A673 (cell line): ENCODE results near the gene ATP10B.

Experiments used
- EZH2 ChIP-seq: fragments of 200-600 bp; sonication (generic); IDR thresholded peaks from 2 replicates; pipeline ENCODE4 v1.6.1; 2017; ENCODE audit warnings: borderline replicate concordance, low read depth, mild to moderate bottlenecking, mixed read lengths, antibody characterized with exemption, low read length; ENCODE audit not compliant: poor library complexity, severe bottlenecking
- TF ChIP-seq, protein P1 (sequence below): fragments of 300-800, 200-600 bp; sonication (generic); conservative IDR thresholded peaks from 2 replicates; pipeline ENCODE4 v1.5.1; 2017; ENCODE audit warnings: low read depth, mild to moderate bottlenecking, antibody characterized with exemption, low read length, moderate library complexity, mixed read lengths

DNA sequence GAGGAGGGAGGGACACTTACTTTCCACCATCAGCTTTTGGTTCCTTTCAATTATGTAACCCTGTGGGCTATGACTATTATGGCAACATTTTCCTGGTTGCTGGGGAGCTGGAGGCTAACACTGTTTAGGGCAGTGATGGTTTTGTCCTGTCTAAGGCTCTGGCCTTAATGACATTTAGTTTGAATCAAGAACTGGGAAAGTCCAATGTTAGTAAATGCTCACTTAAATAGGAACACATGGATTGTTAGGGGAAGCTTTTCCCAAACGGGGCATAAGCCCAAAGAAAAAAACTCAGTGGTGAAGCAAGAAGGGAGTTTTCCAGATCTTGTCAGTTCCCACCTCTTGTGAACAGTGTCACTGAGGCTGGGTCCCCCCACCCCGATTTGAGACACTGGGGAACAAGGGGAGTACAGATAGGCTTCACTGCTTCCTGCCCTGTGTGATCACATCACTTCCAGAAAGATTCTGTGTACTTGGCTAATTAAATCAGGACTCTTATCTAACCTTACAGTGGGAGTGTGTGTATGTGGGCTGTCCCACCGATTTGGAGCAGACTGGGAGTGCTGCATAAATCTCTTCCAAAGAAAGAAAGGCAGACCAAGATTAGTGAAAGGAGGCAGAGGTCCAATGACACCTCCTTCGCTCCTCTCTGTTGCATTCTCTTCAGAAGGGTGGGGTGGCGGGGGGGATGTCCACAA lies 223.9 kb downstream of the ATP10B start:
- TF ChIP-seq, protein P1, sequence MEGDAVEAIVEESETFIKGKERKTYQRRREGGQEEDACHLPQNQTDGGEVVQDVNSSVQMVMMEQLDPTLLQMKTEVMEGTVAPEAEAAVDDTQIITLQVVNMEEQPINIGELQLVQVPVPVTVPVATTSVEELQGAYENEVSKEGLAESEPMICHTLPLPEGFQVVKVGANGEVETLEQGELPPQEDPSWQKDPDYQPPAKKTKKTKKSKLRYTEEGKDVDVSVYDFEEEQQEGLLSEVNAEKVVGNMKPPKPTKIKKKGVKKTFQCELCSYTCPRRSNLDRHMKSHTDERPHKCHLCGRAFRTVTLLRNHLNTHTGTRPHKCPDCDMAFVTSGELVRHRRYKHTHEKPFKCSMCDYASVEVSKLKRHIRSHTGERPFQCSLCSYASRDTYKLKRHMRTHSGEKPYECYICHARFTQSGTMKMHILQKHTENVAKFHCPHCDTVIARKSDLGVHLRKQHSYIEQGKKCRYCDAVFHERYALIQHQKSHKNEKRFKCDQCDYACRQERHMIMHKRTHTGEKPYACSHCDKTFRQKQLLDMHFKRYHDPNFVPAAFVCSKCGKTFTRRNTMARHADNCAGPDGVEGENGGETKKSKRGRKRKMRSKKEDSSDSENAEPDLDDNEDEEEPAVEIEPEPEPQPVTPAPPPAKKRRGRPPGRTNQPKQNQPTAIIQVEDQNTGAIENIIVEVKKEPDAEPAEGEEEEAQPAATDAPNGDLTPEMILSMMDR, result no peak
- TF ChIP-seq EZH2, result no peak
